Parathyroid adenoma (tissue), 2 donors: ENCODE measurements around the gene PLAC1.

Experiments
- H2AFZ ChIP-seq: fragments of 300-600 bp; sonication (generic); one replicate; pipeline ENCODE4 v1.7.0; 2017; ENCODE audit warnings: antibody characterized with exemption, mild to moderate bottlenecking
- H3K27ac ChIP-seq: fragments of 300-600 bp; sonication (generic); one replicate; pipeline ENCODE4 v1.7.0; 2017
- H3K27me3 ChIP-seq: fragments of 300-600 bp; sonication (generic); one replicate; pipeline ENCODE4 v1.7.0; 2017; ENCODE audit warnings: low read length; ENCODE audit not compliant: control insufficient read depth, insufficient read depth
- H3K36me3 ChIP-seq: fragments of 300-600 bp; sonication (generic); one replicate; pipeline ENCODE4 v1.7.0; 2017; ENCODE audit warnings: low read length; ENCODE audit not compliant: control insufficient read depth, insufficient read depth
- H3K4me1 ChIP-seq: fragments of 300-600 bp; sonication (generic); one replicate; pipeline ENCODE4 v1.7.0; 2017; ENCODE audit warnings: control low read depth
- H3K4me2 ChIP-seq: fragments of 300-600 bp; sonication (generic); one replicate; pipeline ENCODE4 v1.7.0; 2017; ENCODE audit warnings: low read length
- H3K4me3 ChIP-seq: fragments of 300-600 bp; sonication (generic); one replicate; pipeline ENCODE4 v1.7.0; 2017; ENCODE audit warnings: low read depth, low read length
- H3K79me2 ChIP-seq: fragments of 300-600 bp; sonication (generic); one replicate; pipeline ENCODE4 v1.7.0; 2017; ENCODE audit warnings: control low read depth
- H3K9ac ChIP-seq: fragments of 300-600 bp; sonication (generic); one replicate; pipeline ENCODE4 v1.7.0; 2017; ENCODE audit warnings: mild to moderate bottlenecking
- H3K9me3 ChIP-seq: fragments of 300-600 bp; sonication (generic); one replicate; pipeline ENCODE4 v1.7.0; 2017; ENCODE audit warnings: low read length; ENCODE audit not compliant: control insufficient read depth
- TF ChIP-seq, protein P1 (sequence below): fragments of 300-600 bp; sonication (generic); IDR thresholded peaks from one replicate; pipeline ENCODE4 v1.7.0; 2017; ENCODE audit warnings: antibody characterized with exemption, mild to moderate bottlenecking
- donor health status: primary hyperparathyroidism.

Gene PLAC1

DNA sequence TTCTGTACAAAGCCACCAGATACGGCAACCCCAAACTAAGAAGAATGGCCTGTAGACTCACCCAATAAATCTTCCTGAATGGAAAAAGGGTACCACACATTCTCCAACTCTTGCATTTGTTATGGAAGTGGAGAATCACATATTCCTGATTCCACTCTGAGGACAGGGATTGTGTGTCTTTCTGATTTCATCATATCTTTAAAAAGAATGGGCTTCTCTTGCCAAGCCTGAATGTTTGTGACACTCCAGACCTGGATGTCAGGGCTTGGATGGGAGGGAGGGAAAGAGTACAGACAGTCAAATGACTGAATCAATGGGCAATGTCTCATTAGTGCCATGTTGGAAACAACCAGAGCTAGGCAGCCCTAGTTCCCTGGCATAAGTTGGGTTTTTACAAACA lies 77.4 kb downstream of the PLAC1 start:
- Histone ChIP-seq H2AFZ (no peak overlapping the region), H3K4me3 (no peak overlapping the region), H3K36me3 (no peaks in the 10 kb centered on the region), H3K79me2 (no peaks in the 10 kb centered on the region), H3K27ac (no peak overlapping the region), H3K4me2 (no peak overlapping the region), H3K9ac (no peak overlapping the region), H3K27me3 (no peaks in the 10 kb centered on the region), H3K4me1 (no peaks in the 10 kb centered on the region), H3K9me3 (no peaks in the 10 kb centered on the region)
- TF ChIP-seq, protein P1, sequence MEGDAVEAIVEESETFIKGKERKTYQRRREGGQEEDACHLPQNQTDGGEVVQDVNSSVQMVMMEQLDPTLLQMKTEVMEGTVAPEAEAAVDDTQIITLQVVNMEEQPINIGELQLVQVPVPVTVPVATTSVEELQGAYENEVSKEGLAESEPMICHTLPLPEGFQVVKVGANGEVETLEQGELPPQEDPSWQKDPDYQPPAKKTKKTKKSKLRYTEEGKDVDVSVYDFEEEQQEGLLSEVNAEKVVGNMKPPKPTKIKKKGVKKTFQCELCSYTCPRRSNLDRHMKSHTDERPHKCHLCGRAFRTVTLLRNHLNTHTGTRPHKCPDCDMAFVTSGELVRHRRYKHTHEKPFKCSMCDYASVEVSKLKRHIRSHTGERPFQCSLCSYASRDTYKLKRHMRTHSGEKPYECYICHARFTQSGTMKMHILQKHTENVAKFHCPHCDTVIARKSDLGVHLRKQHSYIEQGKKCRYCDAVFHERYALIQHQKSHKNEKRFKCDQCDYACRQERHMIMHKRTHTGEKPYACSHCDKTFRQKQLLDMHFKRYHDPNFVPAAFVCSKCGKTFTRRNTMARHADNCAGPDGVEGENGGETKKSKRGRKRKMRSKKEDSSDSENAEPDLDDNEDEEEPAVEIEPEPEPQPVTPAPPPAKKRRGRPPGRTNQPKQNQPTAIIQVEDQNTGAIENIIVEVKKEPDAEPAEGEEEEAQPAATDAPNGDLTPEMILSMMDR = no peak

DNA sequence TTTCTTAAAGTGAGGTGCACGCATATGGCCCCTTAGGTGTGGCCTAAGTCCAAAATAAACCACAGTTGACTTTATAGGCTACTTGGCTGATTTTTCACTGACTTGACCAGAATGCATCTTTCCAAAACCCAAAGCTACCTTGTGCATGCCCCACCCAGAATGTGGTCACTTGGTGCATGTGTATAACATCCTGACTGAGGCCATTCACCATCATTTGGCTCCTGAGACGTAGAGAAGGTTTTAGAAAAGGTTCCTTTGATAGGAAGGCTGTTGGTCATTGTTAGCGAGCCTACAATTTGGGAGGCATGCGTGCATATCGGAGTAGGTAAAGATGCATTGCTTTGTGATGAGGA lies 84.6 kb downstream of the PLAC1 start:
- no peak overlapping the region for H3K4me3 ChIP-seq
- no peaks in the 10 kb centered on the region for H3K79me2 ChIP-seq
- H3K27me3 ChIP-seq = no peaks in the 10 kb centered on the region
- H3K4me2 ChIP-seq = no peak overlapping the region
- H3K9ac ChIP-seq = no peak overlapping the region
- no peaks in the 10 kb centered on the region for H3K9me3 ChIP-seq
- H2AFZ ChIP-seq = no peak overlapping the region
- no peaks in the 10 kb centered on the region for H3K36me3 ChIP-seq
- H3K27ac ChIP-seq = no peak overlapping the region
- TF ChIP-seq, protein P1 = no peak
- no peaks in the 10 kb centered on the region for H3K4me1 ChIP-seq

DNA sequence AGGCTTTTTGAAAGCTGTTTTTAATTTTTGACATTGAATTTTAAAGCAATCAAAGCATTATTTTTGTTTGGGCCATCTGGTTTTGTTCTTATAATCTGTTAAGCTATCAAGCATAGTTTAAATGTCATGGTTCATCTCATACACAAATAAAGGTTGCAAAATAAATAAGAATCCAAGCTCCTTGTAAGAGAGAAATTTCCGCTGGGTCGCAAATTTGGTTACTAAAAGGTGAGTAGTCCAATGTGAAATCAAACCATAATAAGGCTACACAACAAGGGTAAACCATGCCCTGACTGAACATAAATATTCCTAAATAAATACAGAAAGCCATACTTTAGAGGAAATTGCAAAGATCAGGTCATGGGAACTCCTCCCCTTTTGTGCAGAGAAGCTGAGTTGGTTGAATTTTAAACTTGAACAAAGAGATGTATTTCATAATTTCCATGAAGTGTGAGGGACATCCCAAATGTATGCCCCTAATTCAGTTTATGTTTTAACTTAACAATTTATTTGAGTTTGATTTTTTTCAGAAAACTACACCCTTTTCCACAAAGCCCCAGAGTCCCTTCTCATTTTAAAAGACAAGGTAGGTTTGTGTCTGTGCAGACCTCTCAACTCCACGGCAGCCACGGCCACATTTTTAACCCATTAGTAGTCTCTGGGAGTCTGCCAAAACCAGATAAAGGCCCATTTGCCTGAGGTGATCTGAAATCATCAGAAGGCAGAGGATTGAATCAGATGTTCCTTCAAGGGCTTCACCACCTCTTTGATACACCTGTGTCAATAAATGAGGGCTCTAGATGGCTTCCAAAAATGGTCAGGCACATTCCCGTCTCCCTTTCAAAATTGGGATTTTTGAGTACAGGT lies 85.2 kb downstream of the PLAC1 start:
- Histone ChIP-seq H3K27me3 (no peaks in the 10 kb centered on the region), H3K79me2 (no peaks in the 10 kb centered on the region), H2AFZ (no peak overlapping the region), H3K4me2 (no peak overlapping the region), H3K36me3 (no peaks in the 10 kb centered on the region), H3K27ac (no peak overlapping the region), H3K4me1 (no peaks in the 10 kb centered on the region), H3K9ac (no peak overlapping the region), H3K9me3 (no peaks in the 10 kb centered on the region), H3K4me3 (no peak overlapping the region)
- TF ChIP-seq, protein P1 = no peak

- Histone ChIP-seq H3K79me2 (no peaks in the 10 kb centered on the region), H3K36me3 (no peaks in the 10 kb centered on the region), H3K4me1 (no peaks in the 10 kb centered on the region), H3K4me3 (no peak overlapping the region), H3K9ac (no peak overlapping the region), H3K9me3 (no peaks in the 10 kb centered on the region), H2AFZ (no peak overlapping the region), H3K4me2 (no peak overlapping the region), H3K27me3 (no peaks in the 10 kb centered on the region), H3K27ac (no peak overlapping the region)
- TF ChIP-seq, protein P1 = no peak
Observed at GRCh38 chrX:134571796-134572195, 86.5 kb downstream of the PLAC1 start.

- Histone ChIP-seq H2AFZ (no peak overlapping the region), H3K79me2 (no peaks in the 10 kb centered on the region), H3K27me3 (no peaks in the 10 kb centered on the region), H3K9ac (no peak overlapping the region), H3K4me2 (no peak overlapping the region), H3K4me3 (no peak overlapping the region), H3K36me3 (no peaks in the 10 kb centered on the region), H3K9me3 (no peaks in the 10 kb centered on the region), H3K27ac (no peak overlapping the region), H3K4me1 (no peaks in the 10 kb centered on the region)
- TF ChIP-seq, protein P1 = no peak
Observed at GRCh38 chrX:134570899-134571298, 87.4 kb downstream of the PLAC1 start.
